ENCODE data around the gene EML2.

EML2 gene

DNA sequence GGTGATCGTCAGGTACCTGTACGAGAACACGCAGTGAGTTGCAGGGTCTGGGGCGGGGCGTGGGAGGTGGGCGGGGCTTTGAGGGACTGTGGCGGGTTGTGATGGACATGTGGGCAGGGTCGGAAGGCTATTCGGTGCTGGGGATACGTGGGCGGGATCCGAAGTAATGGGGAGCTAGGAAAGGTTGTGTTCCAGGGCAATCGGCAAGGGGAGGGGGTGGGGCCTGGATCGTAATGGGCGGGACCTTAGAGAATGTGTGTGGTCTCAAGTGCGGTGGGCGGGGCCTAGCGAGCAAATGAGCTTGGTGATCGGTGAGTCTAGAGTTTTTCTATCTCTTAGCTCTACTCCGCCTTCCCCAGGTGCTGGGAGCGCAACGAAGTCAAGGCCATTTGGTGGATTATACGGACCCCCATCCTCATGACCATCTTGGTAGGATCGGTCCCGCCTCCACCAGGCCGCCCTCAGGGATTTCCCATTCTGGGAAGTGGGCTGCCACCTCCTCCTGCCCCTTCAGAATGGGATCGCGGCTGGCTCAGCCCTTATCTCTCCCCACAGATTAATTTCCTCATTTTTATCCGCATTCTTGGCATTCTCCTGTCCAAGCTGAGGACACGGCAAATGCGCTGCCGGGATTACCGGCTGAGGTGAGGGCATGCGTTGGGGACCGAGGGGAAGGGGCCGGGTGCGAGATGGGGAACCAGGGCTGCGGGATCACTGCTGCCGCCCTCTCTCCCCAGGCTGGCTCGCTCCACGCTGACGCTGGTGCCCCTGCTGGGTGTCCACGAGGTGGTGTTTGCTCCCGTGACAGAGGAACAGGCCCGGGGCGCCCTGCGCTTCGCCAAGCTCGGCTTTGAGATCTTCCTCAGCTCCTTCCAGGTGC lies 38.4 kb upstream of the EML2 start:
- peak; percentile 93 for DNase-seq (ENCODE audit: low spot score)
- TF ChIP-seq, protein P1, sequence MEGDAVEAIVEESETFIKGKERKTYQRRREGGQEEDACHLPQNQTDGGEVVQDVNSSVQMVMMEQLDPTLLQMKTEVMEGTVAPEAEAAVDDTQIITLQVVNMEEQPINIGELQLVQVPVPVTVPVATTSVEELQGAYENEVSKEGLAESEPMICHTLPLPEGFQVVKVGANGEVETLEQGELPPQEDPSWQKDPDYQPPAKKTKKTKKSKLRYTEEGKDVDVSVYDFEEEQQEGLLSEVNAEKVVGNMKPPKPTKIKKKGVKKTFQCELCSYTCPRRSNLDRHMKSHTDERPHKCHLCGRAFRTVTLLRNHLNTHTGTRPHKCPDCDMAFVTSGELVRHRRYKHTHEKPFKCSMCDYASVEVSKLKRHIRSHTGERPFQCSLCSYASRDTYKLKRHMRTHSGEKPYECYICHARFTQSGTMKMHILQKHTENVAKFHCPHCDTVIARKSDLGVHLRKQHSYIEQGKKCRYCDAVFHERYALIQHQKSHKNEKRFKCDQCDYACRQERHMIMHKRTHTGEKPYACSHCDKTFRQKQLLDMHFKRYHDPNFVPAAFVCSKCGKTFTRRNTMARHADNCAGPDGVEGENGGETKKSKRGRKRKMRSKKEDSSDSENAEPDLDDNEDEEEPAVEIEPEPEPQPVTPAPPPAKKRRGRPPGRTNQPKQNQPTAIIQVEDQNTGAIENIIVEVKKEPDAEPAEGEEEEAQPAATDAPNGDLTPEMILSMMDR (IDR thresholded peaks at IDR 0.05; ENCODE audit: extremely low read depth, insufficient read depth, missing control alignments) = no peak
- in situ Hi-C loops (cut with MboI; ENCODE audit: low pct_unique_long_range_greater_than_20kb, low sequenced_read_pairs, unreplicated experiment) = no loop called here

DNA sequence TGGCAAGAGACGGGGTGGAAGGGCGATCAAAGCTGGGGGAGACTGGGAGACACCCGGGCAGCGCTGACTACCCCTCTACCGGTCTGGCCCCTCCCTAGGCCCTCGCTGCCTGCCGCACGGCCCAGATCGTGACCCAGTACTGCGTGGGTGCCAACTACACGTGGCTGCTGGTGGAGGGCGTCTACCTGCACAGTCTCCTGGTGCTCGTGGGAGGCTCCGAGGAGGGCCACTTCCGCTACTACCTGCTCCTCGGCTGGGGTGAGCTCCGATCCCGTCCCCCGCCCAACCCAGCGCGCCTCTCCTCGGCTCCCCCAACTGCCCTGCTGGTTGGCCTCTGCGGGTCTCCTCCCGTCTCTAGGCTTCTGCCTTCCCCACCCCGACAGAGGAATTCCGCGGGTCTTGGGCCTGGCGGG lies 37.7 kb upstream of the EML2 start:
- DNase-seq (ENCODE audit: low spot score) = peak; percentile 56
- TF ChIP-seq, protein P1 (IDR thresholded peaks at IDR 0.05; ENCODE audit: extremely low read depth, insufficient read depth, missing control alignments) = no peak
- in situ Hi-C loops (cut with MboI; ENCODE audit: low pct_unique_long_range_greater_than_20kb, low sequenced_read_pairs, unreplicated experiment) = no loop called here

- in situ Hi-C loops (cut with MboI; ENCODE audit: low pct_unique_long_range_greater_than_20kb, low sequenced_read_pairs, unreplicated experiment) = no loop called here
- TF ChIP-seq, protein P1 (IDR thresholded peaks at IDR 0.05; ENCODE audit: extremely low read depth, insufficient read depth, missing control alignments) = no peak
- no peak for DNase-seq (ENCODE audit: low spot score)
Observed at GRCh38 chr19:45674946-45675345, 35.7 kb upstream of the EML2 start.

DNA sequence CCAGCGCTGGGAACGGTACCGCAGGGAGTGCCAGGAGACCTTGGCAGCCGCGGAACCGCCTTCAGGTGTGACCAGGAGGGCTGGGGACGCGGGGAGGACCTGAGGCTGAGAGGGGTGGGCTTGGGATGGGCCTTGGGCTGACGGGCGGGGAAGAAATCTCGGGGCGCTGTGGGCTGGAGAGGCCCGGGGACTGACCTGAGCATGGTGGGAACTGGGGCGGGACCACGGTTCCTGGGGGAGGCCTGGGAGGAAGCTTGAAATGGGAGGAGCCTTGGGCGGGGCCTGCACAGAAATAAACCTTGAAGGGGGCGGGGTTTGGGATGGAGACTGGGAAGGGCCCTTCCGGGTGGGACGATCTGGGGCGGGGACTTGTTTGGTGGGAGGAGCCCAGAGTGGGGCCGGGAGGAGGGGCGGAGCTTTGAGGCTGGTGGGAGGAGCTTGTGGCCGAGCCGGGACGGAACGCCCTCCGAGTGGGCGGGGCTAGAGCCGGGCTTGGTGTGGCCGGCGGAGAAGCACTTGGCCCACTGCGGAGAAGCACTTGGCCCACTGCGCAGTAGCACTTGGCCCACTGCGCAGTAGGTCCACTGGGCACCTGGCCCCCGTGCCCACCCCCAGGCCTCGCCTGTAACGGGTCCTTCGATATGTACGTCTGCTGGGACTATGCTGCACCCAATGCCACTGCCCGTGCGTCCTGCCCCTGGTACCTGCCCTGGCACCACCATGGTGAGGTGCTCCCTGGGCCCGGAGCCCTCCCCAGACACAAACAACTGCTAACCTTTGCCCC lies 31.7 kb upstream of the EML2 start:
- TF ChIP-seq, protein P1 (IDR thresholded peaks at IDR 0.05; ENCODE audit: extremely low read depth, insufficient read depth, missing control alignments) = no peak
- in situ Hi-C loops (cut with MboI; ENCODE audit: low pct_unique_long_range_greater_than_20kb, low sequenced_read_pairs, unreplicated experiment) = no loop called here
- DNase-seq (ENCODE audit: low spot score) = peak; percentile 97

GRCh38 chr19:45668342-45668871 lies 29.2 kb upstream of the EML2 start:
- TF ChIP-seq, protein P1 (IDR thresholded peaks at IDR 0.05; ENCODE audit: extremely low read depth, insufficient read depth, missing control alignments) = no peak
- in situ Hi-C loops (cut with MboI; ENCODE audit: low pct_unique_long_range_greater_than_20kb, low sequenced_read_pairs, unreplicated experiment) = no loop called here
- no peak for DNase-seq (ENCODE audit: low spot score)

DNA sequence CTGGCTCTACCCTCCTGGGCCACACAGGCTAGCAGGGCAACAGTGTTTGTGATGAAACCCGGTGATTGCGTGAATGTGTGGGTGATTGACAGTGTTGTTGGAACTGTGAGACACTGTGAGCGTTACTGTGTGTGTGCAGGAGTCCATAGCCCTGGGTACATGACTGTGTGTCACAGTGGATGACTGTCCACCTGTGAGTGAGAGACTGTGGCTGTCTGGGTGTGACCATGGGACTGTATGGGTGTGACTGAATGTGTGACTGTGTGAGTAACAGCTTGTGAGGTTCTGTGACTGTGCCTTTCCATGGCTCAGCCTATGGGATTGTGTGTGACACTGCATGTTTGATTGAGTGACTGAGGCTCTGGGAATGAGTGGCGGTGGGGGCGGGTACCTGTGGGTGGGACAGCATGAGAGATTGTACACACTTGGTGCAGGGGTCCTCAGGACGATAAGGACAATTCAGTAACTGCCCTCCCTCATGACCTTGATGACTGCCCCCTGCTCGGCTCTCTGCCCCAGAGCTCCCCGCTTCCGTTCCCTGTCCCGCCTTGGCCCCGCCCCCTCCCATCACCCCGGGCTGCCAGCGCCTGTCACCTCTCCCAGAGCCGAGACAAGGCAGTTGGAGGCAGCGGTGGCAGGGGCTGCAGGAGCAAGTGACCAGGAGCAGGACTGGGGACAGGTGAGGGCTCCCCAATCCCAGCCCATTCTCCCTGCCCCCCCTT lies 28.6 kb upstream of the EML2 start, which contains the start of gene GIPR:
GIPR (plus strand) TSS at position 602 of the 722 bp plus-strand sequence. CDS start 1,300 bp downstream, outside the sequence.
- TF ChIP-seq, protein P1 (IDR thresholded peaks at IDR 0.05; ENCODE audit: extremely low read depth, insufficient read depth, missing control alignments) = no peak
- in situ Hi-C loops (cut with MboI; ENCODE audit: low pct_unique_long_range_greater_than_20kb, low sequenced_read_pairs, unreplicated experiment) = no loop called here
- DNase-seq (ENCODE audit: low spot score) = peak; percentile 72
